Measurements from ENCODE around the gene ABCC10.

ABCC10 gene

GRCh38 chr6:43469947-43470346 lies 42.6 kb downstream of the ABCC10 start:
- DNase-seq (ENCODE audit: low read depth, low spot score): no peak

- no peak for DNase-seq (ENCODE audit: low read depth, low spot score)
These were observed 44.1 kb downstream of the ABCC10 start for GRCh38 chr6:43471399-43471798.

- no peak for DNase-seq (ENCODE audit: low read depth, low spot score)
These were observed 45.2 kb downstream of the ABCC10 start for GRCh38 chr6:43472515-43472914.

- DNase-seq (ENCODE audit: low read depth, low spot score): no peak
These were observed 48.2 kb downstream of the ABCC10 start for GRCh38 chr6:43475516-43475915.

- no peak for DNase-seq (ENCODE audit: low read depth, low spot score)
These were observed 49.4 kb downstream of the ABCC10 start for GRCh38 chr6:43476746-43477145.

GRCh38 chr6:43477235-43478007 lies 50.1 kb downstream of the ABCC10 start, which contains the start of gene TJAP1:
TJAP1 (plus strand) TSS chr6:43477570; CDS start chr6:43499002, 21,432 bp downstream.
- peak; percentile 95 for DNase-seq (ENCODE audit: low read depth, low spot score)

GRCh38 chr6:43478008-43478372 lies 50.6 kb downstream of the ABCC10 start:
- no peak for DNase-seq (ENCODE audit: low read depth, low spot score)

GRCh38 chr6:43481075-43481474 lies 53.7 kb downstream of the ABCC10 start:
- DNase-seq (ENCODE audit: low read depth, low spot score): no peak

- DNase-seq (ENCODE audit: low read depth, low spot score): no peak
These were observed 54.4 kb downstream of the ABCC10 start for GRCh38 chr6:43481591-43482236.

GRCh38 chr6:43488667-43489276 lies 61.4 kb downstream of the ABCC10 start:
- DNase-seq (ENCODE audit: low read depth, low spot score): no peak

- no peak for DNase-seq (ENCODE audit: low read depth, low spot score)
These were observed 62.1 kb downstream of the ABCC10 start for GRCh38 chr6:43489277-43490072.

- DNase-seq (ENCODE audit: low read depth, low spot score): no peak
These were observed 63.2 kb downstream of the ABCC10 start for GRCh38 chr6:43490523-43490939.

- DNase-seq (ENCODE audit: low read depth, low spot score): no peak
These were observed 64.7 kb downstream of the ABCC10 start for GRCh38 chr6:43491750-43492661.

GRCh38 chr6:43492673-43493072 lies 65.3 kb downstream of the ABCC10 start:
- DNase-seq (ENCODE audit: low read depth, low spot score): no peak

- DNase-seq (ENCODE audit: low read depth, low spot score): no peak
These were observed 65.9 kb downstream of the ABCC10 start for GRCh38 chr6:43493230-43493629.

- DNase-seq (ENCODE audit: low read depth, low spot score): no peak
These were observed 66.5 kb downstream of the ABCC10 start for GRCh38 chr6:43493833-43494232.

- DNase-seq (ENCODE audit: low read depth, low spot score): no peak
These were observed 67.0 kb downstream of the ABCC10 start for GRCh38 chr6:43494321-43494720.

- no peak for DNase-seq (ENCODE audit: low read depth, low spot score)
These were observed 67.4 kb downstream of the ABCC10 start for GRCh38 chr6:43494766-43495165.

- no peak for DNase-seq (ENCODE audit: low read depth, low spot score)
These were observed 68.1 kb downstream of the ABCC10 start for GRCh38 chr6:43495409-43495941.

- no peak for DNase-seq (ENCODE audit: low read depth, low spot score)
These were observed 69.2 kb downstream of the ABCC10 start for GRCh38 chr6:43496370-43497128.
